SU-DHL-6 (cell line): ENCODE results near the gene NEK10.

Experiments used
- H2AFZ ChIP-seq: fragments of 200-600 bp; sonication (generic); 2 replicates; pipeline ENCODE4 v1.6.1; 2014; ENCODE audit warnings: low read depth, mild to moderate bottlenecking, moderate library complexity, mixed read lengths, antibody characterized with exemption, low read length; ENCODE audit not compliant: severe bottlenecking
- H3F3A ChIP-seq: fragments of 200-600 bp; shearing (Covaris generic); 2 replicates; pipeline ENCODE4 v1.6.0; 2016; ENCODE audit warnings: antibody characterized with exemption, mild to moderate bottlenecking; ENCODE audit not compliant: insufficient read depth
- H3K27ac ChIP-seq: fragments of 200-600 bp; sonication (generic); 2 replicates; pipeline ENCODE4 v1.5.1; 2016; ENCODE audit warnings: low read depth, mild to moderate bottlenecking, low read length, moderate library complexity, mixed read lengths
- H3K27me3 ChIP-seq: fragments of 200-600 bp; sonication (generic), shearing (Covaris generic); 2 replicates; pipeline ENCODE4 v1.6.0; 2014; ENCODE audit warnings: mild to moderate bottlenecking, low read length
- H3K36me3 ChIP-seq: fragments of 200-600 bp; sonication (generic); 2 replicates; pipeline ENCODE4 v1.6.1; 2014; ENCODE audit warnings: mild to moderate bottlenecking, low read length, mixed read lengths
- H3K4me2 ChIP-seq: fragments of 300-600, 200-600 bp; shearing (Covaris generic), sonication (generic); 2 replicates; pipeline ENCODE4 v1.6.0; 2014; ENCODE audit warnings: low read length, low read depth, mild to moderate bottlenecking; ENCODE audit not compliant: poor library complexity, severe bottlenecking
- H3K4me3 ChIP-seq: fragments of 200-600 bp; sonication (generic); 2 replicates; pipeline ENCODE4 v1.5.1; 2014; ENCODE audit warnings: antibody characterized with exemption, low read length, mild to moderate bottlenecking, mixed read lengths; ENCODE audit not compliant: insufficient read depth, poor library complexity, severe bottlenecking
- H3K79me2 ChIP-seq: fragments of 200-600 bp; sonication (generic); 2 replicates; pipeline ENCODE4 v1.6.1; 2014; ENCODE audit warnings: mild to moderate bottlenecking, low read length, moderate library complexity; ENCODE audit not compliant: insufficient read depth
- H3K9ac ChIP-seq: fragments of 200-600 bp; sonication (generic); 2 replicates; pipeline ENCODE4 v1.7.0; 2014; ENCODE audit warnings: mild to moderate bottlenecking, low read length
- H3K9me2 ChIP-seq: fragments of 200-600 bp; sonication (generic); replicated peaks from 2 replicates; pipeline ENCODE4 v1.6.1; 2014; ENCODE audit warnings: low read length; ENCODE audit not compliant: insufficient read depth
- H3K9me3 ChIP-seq: fragments of 200-600 bp; sonication (generic); 2 replicates; pipeline ENCODE4 v1.6.1; 2014; ENCODE audit warnings: low read length, mixed read lengths; ENCODE audit not compliant: insufficient read depth
- H4K20me1 ChIP-seq: fragments of 200-600 bp; sonication (generic); 2 replicates; pipeline ENCODE4 v1.6.1; 2014; ENCODE audit warnings: low read depth, mild to moderate bottlenecking, antibody characterized with exemption, low read length, moderate library complexity, mixed read lengths
- EZH2phosphoT487 ChIP-seq: fragments of 200-600 bp; sonication (generic), shearing (Covaris generic); conservative IDR thresholded peaks from 2 replicates; pipeline ENCODE4 v1.6.1; 2018; ENCODE audit warnings: mild to moderate bottlenecking, antibody characterized with exemption, low read length, moderate library complexity, mixed read lengths
- TF ChIP-seq, protein P1 (sequence below): fragments of 200-600 bp; sonication (generic); IDR thresholded peaks from one replicate; pipeline ENCODE4 v1.5.1; 2017; ENCODE audit warnings: antibody characterized with exemption, mild to moderate bottlenecking, low read length, moderate library complexity; ENCODE audit not compliant: insufficient read depth, poor library complexity, severe bottlenecking

The NEK10 gene

GRCh38 chr3:27130796-27131195 is 238.4 kb downstream of the NEK10 start:
- H3K9me3 ChIP-seq, result no peaks in the 10 kb centered on the region
- H2AFZ ChIP-seq, result no peak overlapping the region
- no peak overlapping the region for H3K9ac ChIP-seq
- no peaks in the 10 kb centered on the region for H3K9me2 ChIP-seq
- H4K20me1 ChIP-seq, result no peaks in the 10 kb centered on the region
- no peaks in the 10 kb centered on the region for H3F3A ChIP-seq
- H3K27me3 ChIP-seq, result no peaks in the 10 kb centered on the region
- H3K4me2 ChIP-seq, result no peak overlapping the region
- no peaks in the 10 kb centered on the region for H3K79me2 ChIP-seq
- no peak overlapping the region for H3K4me3 ChIP-seq
- TF ChIP-seq EZH2phosphoT487, result no peak
- TF ChIP-seq, protein P1, sequence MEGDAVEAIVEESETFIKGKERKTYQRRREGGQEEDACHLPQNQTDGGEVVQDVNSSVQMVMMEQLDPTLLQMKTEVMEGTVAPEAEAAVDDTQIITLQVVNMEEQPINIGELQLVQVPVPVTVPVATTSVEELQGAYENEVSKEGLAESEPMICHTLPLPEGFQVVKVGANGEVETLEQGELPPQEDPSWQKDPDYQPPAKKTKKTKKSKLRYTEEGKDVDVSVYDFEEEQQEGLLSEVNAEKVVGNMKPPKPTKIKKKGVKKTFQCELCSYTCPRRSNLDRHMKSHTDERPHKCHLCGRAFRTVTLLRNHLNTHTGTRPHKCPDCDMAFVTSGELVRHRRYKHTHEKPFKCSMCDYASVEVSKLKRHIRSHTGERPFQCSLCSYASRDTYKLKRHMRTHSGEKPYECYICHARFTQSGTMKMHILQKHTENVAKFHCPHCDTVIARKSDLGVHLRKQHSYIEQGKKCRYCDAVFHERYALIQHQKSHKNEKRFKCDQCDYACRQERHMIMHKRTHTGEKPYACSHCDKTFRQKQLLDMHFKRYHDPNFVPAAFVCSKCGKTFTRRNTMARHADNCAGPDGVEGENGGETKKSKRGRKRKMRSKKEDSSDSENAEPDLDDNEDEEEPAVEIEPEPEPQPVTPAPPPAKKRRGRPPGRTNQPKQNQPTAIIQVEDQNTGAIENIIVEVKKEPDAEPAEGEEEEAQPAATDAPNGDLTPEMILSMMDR, result no peak
- no peaks in the 10 kb centered on the region for H3K36me3 ChIP-seq
- no peak overlapping the region for H3K27ac ChIP-seq

- no peak overlapping the region for H2AFZ ChIP-seq
- H3K27ac ChIP-seq, result no peak overlapping the region
Observed at GRCh38 chr3:27127879-27128278, 241.3 kb downstream of the NEK10 start.

GRCh38 chr3:27127195-27127594 is 242.0 kb downstream of the NEK10 start:
- no peaks in the 10 kb centered on the region for H3K9me3 ChIP-seq

More at GRCh38 chr3:27127879-27128278, 241.3 kb downstream of the NEK10 start:
- no peaks in the 10 kb centered on the region for H3K9me2 ChIP-seq
- TF ChIP-seq EZH2phosphoT487, result no peak
- TF ChIP-seq, protein P1, result no peak
- no peak overlapping the region for H3K4me3 ChIP-seq
- no peak overlapping the region for H3K9ac ChIP-seq
- no peak overlapping the region for H3K4me2 ChIP-seq
- H3F3A ChIP-seq, result no peaks in the 10 kb centered on the region
- no peaks in the 10 kb centered on the region for H4K20me1 ChIP-seq
- H3K27me3 ChIP-seq, result no peaks in the 10 kb centered on the region
- no peaks in the 10 kb centered on the region for H3K79me2 ChIP-seq
- H3K9me3 ChIP-seq, result no peaks in the 10 kb centered on the region
- no peaks in the 10 kb centered on the region for H3K36me3 ChIP-seq

More at GRCh38 chr3:27127195-27127594, 242.0 kb downstream of the NEK10 start:
- TF ChIP-seq, protein P1, result no peak
- no peak for TF ChIP-seq EZH2phosphoT487
- H3K9ac ChIP-seq, result no peak overlapping the region
- no peak overlapping the region for H2AFZ ChIP-seq
- H3K9me2 ChIP-seq, result no peaks in the 10 kb centered on the region
- H3K4me2 ChIP-seq, result no peak overlapping the region
- no peak overlapping the region for H3K4me3 ChIP-seq
- no peaks in the 10 kb centered on the region for H3K79me2 ChIP-seq
- no peaks in the 10 kb centered on the region for H4K20me1 ChIP-seq
- H3K27ac ChIP-seq, result no peak overlapping the region
- no peaks in the 10 kb centered on the region for H3K27me3 ChIP-seq
- no peaks in the 10 kb centered on the region for H3K36me3 ChIP-seq
- H3F3A ChIP-seq, result no peaks in the 10 kb centered on the region
